Astrocyte (in vitro differentiated cells and primary cell): ENCODE data around the gene JMJD8.

ENCODE experiments used
- EZH2 ChIP-seq: IDR thresholded peaks from 2 replicates; pipeline ENCODE4 v1.6.1; 2012; ENCODE audit warnings: mild to moderate bottlenecking, low read length, inconsistent platforms; ENCODE audit not compliant: insufficient read depth
- TF ChIP-seq, protein P1 (sequence below): IDR thresholded peaks from 2 replicates; pipeline ENCODE4 v1.5.1; 2011; ENCODE audit warnings: low read depth, mild to moderate bottlenecking, inconsistent platforms, low read length, moderate library complexity; ENCODE audit not compliant: insufficient read depth

GRCh38 chr16:716768-717325, 32.7 kb upstream of the JMJD8 start:
- TF ChIP-seq, protein P1, sequence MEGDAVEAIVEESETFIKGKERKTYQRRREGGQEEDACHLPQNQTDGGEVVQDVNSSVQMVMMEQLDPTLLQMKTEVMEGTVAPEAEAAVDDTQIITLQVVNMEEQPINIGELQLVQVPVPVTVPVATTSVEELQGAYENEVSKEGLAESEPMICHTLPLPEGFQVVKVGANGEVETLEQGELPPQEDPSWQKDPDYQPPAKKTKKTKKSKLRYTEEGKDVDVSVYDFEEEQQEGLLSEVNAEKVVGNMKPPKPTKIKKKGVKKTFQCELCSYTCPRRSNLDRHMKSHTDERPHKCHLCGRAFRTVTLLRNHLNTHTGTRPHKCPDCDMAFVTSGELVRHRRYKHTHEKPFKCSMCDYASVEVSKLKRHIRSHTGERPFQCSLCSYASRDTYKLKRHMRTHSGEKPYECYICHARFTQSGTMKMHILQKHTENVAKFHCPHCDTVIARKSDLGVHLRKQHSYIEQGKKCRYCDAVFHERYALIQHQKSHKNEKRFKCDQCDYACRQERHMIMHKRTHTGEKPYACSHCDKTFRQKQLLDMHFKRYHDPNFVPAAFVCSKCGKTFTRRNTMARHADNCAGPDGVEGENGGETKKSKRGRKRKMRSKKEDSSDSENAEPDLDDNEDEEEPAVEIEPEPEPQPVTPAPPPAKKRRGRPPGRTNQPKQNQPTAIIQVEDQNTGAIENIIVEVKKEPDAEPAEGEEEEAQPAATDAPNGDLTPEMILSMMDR, result no peak
- TF ChIP-seq EZH2, result no peak
